Endothelial cell of umbilical vein (primary cell): Measurements from ENCODE around the gene LGMN. TPM values are rescaled to one million over a fixed set of nuclear protein-coding genes. Genes with fewer than 3 reads are reported as not detected.
"Not testable (repeated sequence)": the region's sequence is repeated elsewhere in the genome, so short reads cannot be mapped to it uniquely, and the experiment has no call there.

ENCODE experiments used
- BruUV-seq: library from RNA; stranded (reverse); fragments of 400-500 nt; replicated peaks from 2 replicates; lab custom pipeline; 2021; lab: Mats Ljungman, UMichigan
- CTCF ChIA-PET: fragments of 300-600, 350-600 bp; sonication (Branson Sonifier 250); formaldehyde crosslinking; loops from one replicate; lab custom pipeline; 2021; ENCODE audit warnings: antibody characterized with exemption, inconsistent platforms; lab: Charles Lee
- POLR2A ChIA-PET: fragments of 300-600, 350-600 bp; sonication (Branson Sonifier 250); formaldehyde crosslinking; loops from one replicate; lab custom pipeline; 2021; ENCODE audit warnings: antibody characterized with exemption, inconsistent platforms; lab: Charles Lee
- DNase-seq: peaks from one replicate; pipeline ENCODE4 v3.0.0-alpha.2; 2011; ENCODE audit warnings: low read depth, low spot score
- FAIRE-seq: peaks from 2 replicates; lab custom pipeline; 2011; peaks lifted over from hg19 to GRCh38; lab: Jason Lieb, UNC
- H2AFZ ChIP-seq: 2 replicates; pipeline ENCODE4 v1.6.0; 2012; ENCODE audit warnings: low read depth, low read length, control low read depth, inconsistent platforms
- H3K27ac ChIP-seq: 2 replicates; pipeline ENCODE4 v1.5.1; 2011; ENCODE audit warnings: low read depth, mild to moderate bottlenecking, control low read depth, low read length, moderate library complexity; ENCODE audit not compliant: insufficient read depth
- H3K27me3 ChIP-seq, 2 experiments: 2 replicates each; pipeline versions ENCODE4 v1.6.0 to v1.6.1; 2011; ENCODE audit warnings: low read length in 2 of 2, mixed read lengths in 1 of 2; ENCODE audit not compliant: control insufficient read depth in 2 of 2, insufficient read depth in 2 of 2
- H3K36me3 ChIP-seq, 2 experiments: 2 replicates in 1 of 2; 3 replicates in 1 of 2; pipeline ENCODE4 v1.5.1; 2011; ENCODE audit warnings: low read length in 2 of 2, mild to moderate bottlenecking in 1 of 2, moderate library complexity in 1 of 2; ENCODE audit not compliant: control insufficient read depth in 2 of 2, insufficient read depth in 2 of 2; ENCODE audit errors: extremely low read depth in 1 of 2
- H3K4me1 ChIP-seq: 3 replicates; pipeline ENCODE4 v1.5.1; 2011; ENCODE audit warnings: mild to moderate bottlenecking, low read length; ENCODE audit not compliant: control insufficient read depth, insufficient read depth; ENCODE audit errors: extremely low read depth
- H3K4me2 ChIP-seq: 2 replicates; pipeline ENCODE4 v1.6.1; 2011; ENCODE audit warnings: low read length, control low read depth, mixed read lengths; ENCODE audit not compliant: insufficient read depth
- H3K4me3 ChIP-seq, 3 experiments: fragments of 200-600 bp in 1 of 3; sonication (generic), shearing (Covaris generic) in 1 of 3; replicated peaks in 1 of 3; 2 replicates each; pipeline ENCODE4 v1.5.1; 2011 to 2016; ENCODE audit warnings: control low read depth in 3 of 3, low read length in 3 of 3, mild to moderate bottlenecking in 2 of 3, inconsistent platforms in 1 of 3, low read depth in 1 of 3, moderate library complexity in 1 of 3; ENCODE audit not compliant: insufficient read depth in 1 of 3
- H3K79me2 ChIP-seq: 2 replicates; pipeline ENCODE4 v1.6.0; 2012; ENCODE audit warnings: low read length, inconsistent platforms; ENCODE audit not compliant: control insufficient read depth, insufficient read depth
- H3K9ac ChIP-seq: replicated peaks from 2 replicates; pipeline ENCODE3; 2011; ENCODE audit warnings: low read length, control low read depth; ENCODE audit not compliant: insufficient read depth; ENCODE audit errors: extremely low read depth
- H3K9me1 ChIP-seq: replicated peaks from 3 replicates; pipeline ENCODE4 v1.6.0; 2011; ENCODE audit warnings: mild to moderate bottlenecking, low read length; ENCODE audit not compliant: control insufficient read depth, insufficient read depth; ENCODE audit errors: extremely low read depth
- H3K9me3 ChIP-seq: replicated peaks from 2 replicates; pipeline ENCODE4 v1.5.1; 2012; ENCODE audit warnings: low read length, inconsistent platforms; ENCODE audit not compliant: control insufficient read depth, insufficient read depth
- H4K20me1 ChIP-seq: replicated peaks from 2 replicates; pipeline ENCODE3; 2011; ENCODE audit warnings: mild to moderate bottlenecking, low read length; ENCODE audit not compliant: control insufficient read depth, insufficient read depth; ENCODE audit errors: extremely low read depth
- FOS ChIP-seq: IDR thresholded peaks from 2 replicates; pipeline ENCODE4 v1.6.1; 2011; ENCODE audit warnings: mild to moderate bottlenecking, low read length, moderate library complexity, borderline replicate concordance; ENCODE audit not compliant: insufficient read depth
- JUN ChIP-seq: IDR thresholded peaks from 2 replicates; pipeline ENCODE4 v1.6.1; 2011; ENCODE audit warnings: borderline replicate concordance, low read depth; ENCODE audit not compliant: insufficient read length, insufficient read depth
- dilution Hi-C: fragments of 300-500 bp; cut with MboI; formaldehyde crosslinking; loops from one replicate; pipeline ENCODE4 v1.15.0; 2019; ENCODE audit warnings: low sequenced_read_pairs; ENCODE audit not compliant: extremely low pct_ligation_motif_present
- intact Hi-C: fragments of 100-400 bp; cut with micrococcal nuclease; formaldehyde crosslinking; loops from one replicate; pipeline ENCODE4 v1.10.0; 2022
- polyA plus RNA-seq, 4 experiments: library from polyadenylated mRNA; depleted of rRNA in 3 of 4; stranded (reverse) in 3 of 4; unstranded in 1 of 4; fragments of >200 nt; gene quantifications; 2 replicates each; pipeline versions ENCODE4 v1.2.1 to v1.2.3, GENCODE V29; 2011 to 2012; ENCODE audit warnings: missing spikeins in 1 of 4
- total RNA-seq: library from RNA; stranded (reverse); gene quantifications from 2 replicates; pipeline ENCODE4 v1.2.3, GENCODE V29; 2021
- TF ChIP-seq, protein P1 (sequence below), 2 donors: IDR thresholded peaks; 1 replicate in 1 of 2; 2 replicates in 1 of 2; pipeline ENCODE4 v1.5.1; 2011; ENCODE audit warnings: low read length in 2 of 2, mild to moderate bottlenecking in 2 of 2, moderate library complexity in 2 of 2, control low read depth in 1 of 2, inconsistent platforms in 1 of 2, low read depth in 1 of 2; ENCODE audit not compliant: insufficient read depth in 1 of 2; ENCODE audit errors: extremely low read depth in 1 of 2

The LGMN gene
- total and polyA plus RNA-seq, 2 donors (not counting 3 experiments of a cell fraction or from before 2014, with no cell fraction given): 56.7 to 99.2 TPM

DNA sequence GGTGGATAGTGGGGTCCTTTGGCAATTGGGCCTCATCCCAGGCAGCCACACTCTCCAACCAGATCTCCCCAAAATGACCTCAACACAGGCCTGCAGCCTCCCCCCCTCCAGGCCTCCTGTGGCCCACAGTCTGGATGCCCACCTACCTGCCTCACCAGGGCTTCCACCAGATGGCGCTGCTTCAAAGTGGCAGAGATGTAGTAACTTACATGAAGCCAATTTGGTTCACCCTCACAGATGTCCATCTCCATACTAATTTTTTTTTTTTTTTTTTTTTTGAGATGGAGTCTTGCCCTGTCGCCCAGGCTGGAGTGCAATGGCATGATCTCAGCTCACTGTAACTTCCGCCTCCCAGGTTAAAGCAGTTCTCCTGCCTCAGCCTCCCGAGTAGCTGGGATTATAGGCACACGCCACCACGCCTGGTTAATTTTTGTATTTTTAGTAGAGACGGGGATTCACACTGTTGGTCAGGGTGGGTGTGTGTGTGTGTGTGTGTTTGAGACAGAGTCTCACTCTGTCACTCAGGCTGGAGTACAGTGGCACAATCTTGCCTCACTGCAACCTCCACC lies 33.6 kb downstream of the LGMN start:
- H3K4me3 ChIP-seq, dilution Hi-C loops, BruUV-seq, H3K4me1 ChIP-seq, H3K79me2 ChIP-seq, H3K9ac ChIP-seq, H4K20me1 ChIP-seq, H3K9me1 ChIP-seq, H3K27me3 ChIP-seq, H2AFZ ChIP-seq, H3K4me2 ChIP-seq, H3K9me3 ChIP-seq, H3K27ac ChIP-seq, H3K36me3 ChIP-seq: not testable (repeated sequence)
- intact Hi-C loops: loop anchor here (1.0 kb wide), 2 partner anchors 33 to 69 kb away; partner anchors contain the start of gene LGMN
- POLR2A ChIA-PET: interaction anchor here (1.4 kb wide), 1 partner anchor 34 kb away, joined by 3 read pairs; the partner anchor contains the start of gene LGMN
- peak; percentile 72 for FAIRE-seq
- CTCF ChIA-PET: interaction anchor here (0.6 to 4.9 kb wide), 18 partner anchors 11 to 504 kb away, joined by 3 to 96 read pairs (median 4); partner anchors contain the start of gene LGMN
- TF ChIP-seq, protein P1, sequence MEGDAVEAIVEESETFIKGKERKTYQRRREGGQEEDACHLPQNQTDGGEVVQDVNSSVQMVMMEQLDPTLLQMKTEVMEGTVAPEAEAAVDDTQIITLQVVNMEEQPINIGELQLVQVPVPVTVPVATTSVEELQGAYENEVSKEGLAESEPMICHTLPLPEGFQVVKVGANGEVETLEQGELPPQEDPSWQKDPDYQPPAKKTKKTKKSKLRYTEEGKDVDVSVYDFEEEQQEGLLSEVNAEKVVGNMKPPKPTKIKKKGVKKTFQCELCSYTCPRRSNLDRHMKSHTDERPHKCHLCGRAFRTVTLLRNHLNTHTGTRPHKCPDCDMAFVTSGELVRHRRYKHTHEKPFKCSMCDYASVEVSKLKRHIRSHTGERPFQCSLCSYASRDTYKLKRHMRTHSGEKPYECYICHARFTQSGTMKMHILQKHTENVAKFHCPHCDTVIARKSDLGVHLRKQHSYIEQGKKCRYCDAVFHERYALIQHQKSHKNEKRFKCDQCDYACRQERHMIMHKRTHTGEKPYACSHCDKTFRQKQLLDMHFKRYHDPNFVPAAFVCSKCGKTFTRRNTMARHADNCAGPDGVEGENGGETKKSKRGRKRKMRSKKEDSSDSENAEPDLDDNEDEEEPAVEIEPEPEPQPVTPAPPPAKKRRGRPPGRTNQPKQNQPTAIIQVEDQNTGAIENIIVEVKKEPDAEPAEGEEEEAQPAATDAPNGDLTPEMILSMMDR (IDR thresholded peaks at IDR 0.05; ENCODE audit: extremely low read depth in 1 of 2, insufficient read depth in 1 of 2, low read depth in 1 of 2, low read length in 2 of 2): peak; percentile 63 to 78
- DNase-seq: peak; percentile 64

- Histone ChIP-seq H3K27me3 (no peaks in the 10 kb centered on the region), H3K9ac (no peak overlapping the region), H3K4me3 (no peak overlapping the region), H3K9me3 (no peaks in the 10 kb centered on the region), H2AFZ (no peak overlapping the region), H3K9me1 (no peaks in the 10 kb centered on the region), H3K36me3 (peaks cover 0 to 8% of the 10 kb centered on the region in 2 experiments), H4K20me1 (no peaks in the 10 kb centered on the region), H3K79me2 (no peaks in the 10 kb centered on the region), H3K27ac (no peak overlapping the region), H3K4me2 (no peak overlapping the region), H3K4me1 (no peaks in the 10 kb centered on the region)
- dilution Hi-C loops (no loop called here), intact Hi-C loops (loop anchor here (2.0 kb wide), 1 partner anchor 426 kb away; no protein-coding TSS in a partner anchor)
- FAIRE-seq: no peak
- ChIA-PET POLR2A (no interaction called here), CTCF (interaction anchor here (0.9 to 4.9 kb wide), 4 partner anchors 13 to 71 kb away, joined by 4 to 96 read pairs (median 8); partner anchors contain the start of gene LGMN)
- DNase-seq: no peak
- no TSS peak for BruUV-seq
- TF ChIP-seq FOS (no peak), JUN (no peak)
Observed at GRCh38 chr14:92712654-92713051, 35.8 kb downstream of the LGMN start.
